ENCODE measurements around the gene RAB3IL1. TPM values are rescaled to one million over a fixed set of nuclear protein-coding genes. Genes with fewer than 3 reads are reported as not detected.

RAB3IL1 gene
- total and polyA plus RNA-seq, 8 donors: 9.3 to 15.4 (median 11.1) TPM

DNA sequence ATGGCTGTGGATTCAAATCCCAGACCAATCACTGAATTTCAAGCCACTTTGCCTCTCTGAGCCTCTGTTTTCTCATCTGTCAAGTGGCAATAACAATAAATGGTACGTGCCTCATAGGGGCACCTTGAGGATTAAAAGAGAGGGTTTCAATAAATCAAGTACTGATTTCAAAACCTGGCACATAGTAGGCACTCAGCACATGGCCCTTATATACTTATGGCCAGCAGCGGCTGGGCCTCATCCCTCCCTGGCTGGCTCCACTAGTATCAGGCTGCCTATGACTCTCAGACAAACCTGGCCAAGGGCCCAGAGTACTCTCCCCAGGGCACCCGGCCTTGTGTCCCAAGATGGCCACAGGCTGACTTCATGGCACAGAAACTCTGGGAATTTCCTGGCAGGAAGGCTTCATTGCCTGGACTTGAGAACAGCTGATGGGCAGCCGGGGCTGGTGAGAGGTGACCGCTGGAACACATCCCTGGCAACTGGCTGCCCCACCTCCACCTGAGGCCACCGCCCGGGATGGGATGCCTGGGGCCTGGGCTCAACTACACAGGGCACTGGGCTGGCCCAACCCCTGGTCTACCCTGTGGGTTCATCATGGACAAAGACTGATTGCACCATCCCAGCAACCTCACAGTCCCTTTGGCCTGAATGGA lies 29.4 kb downstream of the RAB3IL1 start:
- TF ChIP-seq, protein P1, sequence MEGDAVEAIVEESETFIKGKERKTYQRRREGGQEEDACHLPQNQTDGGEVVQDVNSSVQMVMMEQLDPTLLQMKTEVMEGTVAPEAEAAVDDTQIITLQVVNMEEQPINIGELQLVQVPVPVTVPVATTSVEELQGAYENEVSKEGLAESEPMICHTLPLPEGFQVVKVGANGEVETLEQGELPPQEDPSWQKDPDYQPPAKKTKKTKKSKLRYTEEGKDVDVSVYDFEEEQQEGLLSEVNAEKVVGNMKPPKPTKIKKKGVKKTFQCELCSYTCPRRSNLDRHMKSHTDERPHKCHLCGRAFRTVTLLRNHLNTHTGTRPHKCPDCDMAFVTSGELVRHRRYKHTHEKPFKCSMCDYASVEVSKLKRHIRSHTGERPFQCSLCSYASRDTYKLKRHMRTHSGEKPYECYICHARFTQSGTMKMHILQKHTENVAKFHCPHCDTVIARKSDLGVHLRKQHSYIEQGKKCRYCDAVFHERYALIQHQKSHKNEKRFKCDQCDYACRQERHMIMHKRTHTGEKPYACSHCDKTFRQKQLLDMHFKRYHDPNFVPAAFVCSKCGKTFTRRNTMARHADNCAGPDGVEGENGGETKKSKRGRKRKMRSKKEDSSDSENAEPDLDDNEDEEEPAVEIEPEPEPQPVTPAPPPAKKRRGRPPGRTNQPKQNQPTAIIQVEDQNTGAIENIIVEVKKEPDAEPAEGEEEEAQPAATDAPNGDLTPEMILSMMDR (IDR thresholded peaks at IDR 0.05): no peak
- H3K27me3 ChIP-seq: peaks cover 0 to 22% of the 10 kb centered on the region in 2 donors
- peak overlapping the region; percentile 7 to 48 for H3K27ac ChIP-seq
- H3K9me3 ChIP-seq: no peaks in the 10 kb centered on the region
- peaks cover 6 to 27% of the 10 kb centered on the region in 2 donors for H3K4me1 ChIP-seq
- H3K36me3 ChIP-seq: no peaks in the 10 kb centered on the region
- H3K4me3 ChIP-seq: no peak overlapping the region
- ATAC-seq: peak; percentile 24
- intact Hi-C loops (cut with DNase I): no loop called here
- DNase-seq: peak in 1 of 4 donors; percentile 74

DNA sequence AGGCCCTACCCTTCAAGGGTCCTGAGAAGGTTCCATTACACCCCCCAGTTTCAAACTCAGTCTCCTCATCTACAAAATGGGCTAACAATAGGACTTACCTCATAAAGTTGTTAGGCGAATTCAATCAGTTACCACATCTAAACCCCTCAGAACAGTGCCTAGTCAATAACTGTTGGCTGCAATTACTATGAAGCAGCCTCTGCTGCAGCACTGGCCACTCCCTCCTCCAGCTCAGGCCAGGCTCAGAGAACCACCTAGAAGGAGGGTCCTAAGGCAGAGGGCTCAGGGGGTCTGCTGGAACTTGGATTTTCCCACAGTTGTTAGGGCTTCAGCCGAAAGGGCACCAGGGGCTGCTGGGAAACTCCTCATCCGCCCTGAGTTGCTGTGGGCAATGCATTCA lies 30.7 kb downstream of the RAB3IL1 start:
- TF ChIP-seq, protein P1 (IDR thresholded peaks at IDR 0.05): no peak
- intact Hi-C loops (cut with DNase I): no loop called here

DNA sequence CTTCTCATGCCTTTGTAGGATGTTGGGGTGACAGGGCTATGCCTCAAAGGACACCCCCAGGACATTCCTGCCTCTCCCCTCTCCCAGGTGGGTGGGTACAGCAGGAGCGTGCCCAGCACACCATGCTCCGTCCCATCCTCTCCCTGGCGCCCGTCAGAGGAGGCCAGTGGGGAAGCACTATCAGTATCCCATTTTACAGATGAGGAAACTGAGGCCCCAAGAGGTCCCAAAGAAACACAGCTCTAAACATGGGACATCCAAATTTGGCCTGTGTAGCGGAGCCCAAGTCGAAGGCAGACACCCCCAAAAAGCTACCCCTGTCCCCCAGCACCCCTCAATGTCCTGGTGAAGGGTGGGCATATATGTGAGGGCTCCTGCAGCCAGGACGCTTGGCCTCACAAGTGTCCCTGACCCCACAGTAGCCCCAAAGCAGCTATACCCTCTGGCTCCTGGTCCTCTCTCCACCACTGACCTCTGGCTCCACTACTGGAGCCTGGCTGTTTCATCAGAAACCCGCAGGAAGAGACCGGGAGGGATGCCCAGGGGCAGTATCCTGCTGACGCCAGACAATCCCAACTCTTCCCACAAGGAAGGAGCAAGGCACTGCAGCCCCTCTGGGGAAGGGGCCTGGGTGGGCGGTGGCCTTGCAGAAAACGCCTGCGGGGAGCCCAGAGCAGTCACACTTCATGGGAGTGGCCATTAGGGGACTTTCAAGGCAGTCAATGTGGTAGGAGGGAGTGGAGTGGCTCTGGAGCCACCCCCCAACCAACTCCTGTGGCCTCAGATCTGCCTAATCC lies 31.4 kb downstream of the RAB3IL1 start:
- H3K27me3 ChIP-seq: peaks cover 0 to 8% of the 10 kb centered on the region in 2 donors
- H3K36me3 ChIP-seq: no peaks in the 10 kb centered on the region
- DNase-seq: no peak
- intact Hi-C loops (cut with DNase I): no loop called here
- no peak overlapping the region for H3K27ac ChIP-seq
- no peak overlapping the region for H3K4me3 ChIP-seq
- TF ChIP-seq, protein P1 (IDR thresholded peaks at IDR 0.05): no peak
- H3K9me3 ChIP-seq: no peaks in the 10 kb centered on the region
- ATAC-seq: no peak
- peaks cover 6 to 20% of the 10 kb centered on the region in 2 donors for H3K4me1 ChIP-seq

More for the DNA sequence above, 30.7 kb downstream of the RAB3IL1 start:
- Histone ChIP-seq H3K27me3 (peaks cover 0 to 15% of the 10 kb centered on the region in 2 donors), H3K36me3 (no peaks in the 10 kb centered on the region), H3K27ac (no peak overlapping the region), H3K4me3 (no peak overlapping the region), H3K4me1 (peaks cover 6 to 22% of the 10 kb centered on the region in 2 donors), H3K9me3 (no peaks in the 10 kb centered on the region)
- DNase-seq (no peak), ATAC-seq (no peak)

DNA sequence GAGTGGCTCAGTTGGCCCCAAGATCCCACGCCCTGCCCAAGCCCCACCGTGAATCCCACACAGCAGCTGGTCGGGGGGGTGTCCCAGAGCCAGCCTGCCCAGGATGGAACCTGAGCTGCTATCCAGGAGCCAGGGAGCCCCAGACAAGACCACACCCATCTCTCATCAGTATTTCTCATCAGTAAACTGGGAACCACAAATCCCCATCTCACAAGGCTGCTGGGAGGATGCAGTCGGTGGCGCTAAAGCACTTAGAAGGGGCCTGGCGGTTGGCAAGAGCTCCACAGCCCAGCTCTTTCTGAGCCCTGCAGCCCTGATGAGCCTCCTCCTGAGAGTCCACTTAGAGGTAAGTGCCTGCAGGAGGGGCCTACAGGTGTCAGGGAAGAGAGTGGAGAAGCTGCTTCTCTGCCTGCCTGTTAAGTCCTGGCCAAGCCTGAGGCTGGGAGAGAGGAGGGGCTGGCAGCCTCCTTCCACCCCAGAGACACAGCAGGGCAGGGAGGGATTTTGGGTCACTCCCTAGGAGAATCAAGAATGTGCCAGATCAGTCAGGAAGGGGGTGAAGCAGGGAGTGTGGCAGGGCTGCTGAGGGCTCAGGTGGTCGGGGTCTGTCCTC lies 32.1 kb downstream of the RAB3IL1 start:
- H3K4me3 ChIP-seq: no peak overlapping the region
- H3K9me3 ChIP-seq: no peaks in the 10 kb centered on the region
- TF ChIP-seq, protein P1 (IDR thresholded peaks at IDR 0.05): no peak
- H3K27me3 ChIP-seq: peaks cover 0 to 1% of the 10 kb centered on the region in 2 donors
- peaks cover under 1 to 13% of the 10 kb centered on the region in 2 donors for H3K4me1 ChIP-seq
- ATAC-seq: peak; percentile 5
- H3K36me3 ChIP-seq: no peaks in the 10 kb centered on the region
- DNase-seq: no peak
- intact Hi-C loops (cut with DNase I): no loop called here
- H3K27ac ChIP-seq: no peak overlapping the region

DNA sequence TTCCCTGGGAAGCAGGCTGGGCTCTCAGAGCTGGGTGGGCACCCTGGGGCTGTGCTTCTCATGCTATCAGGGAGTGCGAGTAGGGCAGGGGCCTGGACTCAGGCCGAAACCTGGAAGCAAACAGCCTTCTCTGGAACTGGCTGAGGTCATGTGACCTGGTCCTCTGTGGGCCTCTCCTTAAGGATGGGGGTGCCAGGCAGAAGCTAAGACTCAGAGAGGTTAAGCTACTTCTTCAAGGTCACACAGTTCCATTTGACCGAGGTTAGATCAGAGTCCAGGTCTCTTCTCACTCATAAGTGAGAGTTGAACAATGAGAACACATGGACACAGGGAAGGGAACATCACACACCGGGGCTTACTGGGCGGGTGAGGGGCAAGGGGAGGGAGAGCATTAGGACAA lies 33.4 kb downstream of the RAB3IL1 start:
- Histone ChIP-seq H3K4me1 (peaks cover 0 to 6% of the 10 kb centered on the region in 2 donors), H3K4me3 (no peak overlapping the region), H3K36me3 (peaks cover 0 to 3% of the 10 kb centered on the region in 2 donors), H3K27ac (no peak overlapping the region), H3K9me3 (no peaks in the 10 kb centered on the region), H3K27me3 (no peaks in the 10 kb centered on the region)
- ATAC-seq (no peak), DNase-seq (no peak)
- TF ChIP-seq, protein P1 (IDR thresholded peaks at IDR 0.05): no peak
- intact Hi-C loops (cut with DNase I): no loop called here
